ENCODE results near the gene PPIP5K1. TPM values are rescaled to one million over a fixed set of nuclear protein-coding genes. Genes with fewer than 3 reads are reported as not detected.

Gene PPIP5K1
- total RNA-seq, 4 donors from 2014 or later, result 7.1 to 74.8 (median 42.6) TPM

DNA sequence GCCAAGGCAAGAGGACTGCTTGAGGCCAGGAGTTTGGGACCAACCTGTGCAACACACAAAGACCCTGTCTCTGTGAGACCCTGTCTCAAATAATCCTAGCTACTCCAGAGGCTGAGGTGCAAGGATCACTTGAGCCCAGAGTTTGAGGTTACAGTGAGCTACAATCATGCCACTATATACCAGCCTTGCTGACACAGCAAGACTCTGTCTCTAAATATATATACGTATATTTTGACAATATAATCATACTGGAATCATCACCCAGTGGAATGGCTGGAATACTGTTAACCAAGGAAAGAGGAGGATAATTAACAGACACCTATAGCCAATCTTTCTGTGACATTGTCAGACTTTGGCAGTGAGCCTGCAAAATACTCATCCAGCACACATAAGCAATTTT is 81.6 kb downstream of the PPIP5K1 start:
- DNase-seq, result no peak
- no peaks in the 10 kb centered on the region for H3K36me3 ChIP-seq
- no peak overlapping the region for H3K4me3 ChIP-seq
- H3K27me3 ChIP-seq, result no peaks in the 10 kb centered on the region
- TF ChIP-seq, protein P1, sequence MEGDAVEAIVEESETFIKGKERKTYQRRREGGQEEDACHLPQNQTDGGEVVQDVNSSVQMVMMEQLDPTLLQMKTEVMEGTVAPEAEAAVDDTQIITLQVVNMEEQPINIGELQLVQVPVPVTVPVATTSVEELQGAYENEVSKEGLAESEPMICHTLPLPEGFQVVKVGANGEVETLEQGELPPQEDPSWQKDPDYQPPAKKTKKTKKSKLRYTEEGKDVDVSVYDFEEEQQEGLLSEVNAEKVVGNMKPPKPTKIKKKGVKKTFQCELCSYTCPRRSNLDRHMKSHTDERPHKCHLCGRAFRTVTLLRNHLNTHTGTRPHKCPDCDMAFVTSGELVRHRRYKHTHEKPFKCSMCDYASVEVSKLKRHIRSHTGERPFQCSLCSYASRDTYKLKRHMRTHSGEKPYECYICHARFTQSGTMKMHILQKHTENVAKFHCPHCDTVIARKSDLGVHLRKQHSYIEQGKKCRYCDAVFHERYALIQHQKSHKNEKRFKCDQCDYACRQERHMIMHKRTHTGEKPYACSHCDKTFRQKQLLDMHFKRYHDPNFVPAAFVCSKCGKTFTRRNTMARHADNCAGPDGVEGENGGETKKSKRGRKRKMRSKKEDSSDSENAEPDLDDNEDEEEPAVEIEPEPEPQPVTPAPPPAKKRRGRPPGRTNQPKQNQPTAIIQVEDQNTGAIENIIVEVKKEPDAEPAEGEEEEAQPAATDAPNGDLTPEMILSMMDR (IDR thresholded peaks at IDR 0.05), result no peak
- no peak for TF ChIP-seq POLR2A (IDR thresholded peaks at IDR 0.05)
- H3K4me1 ChIP-seq, result peaks cover 0 to 13% of the 10 kb centered on the region in 2 donors
- peak overlapping the region; percentile 85 to 86 for H3K27ac ChIP-seq
- intact Hi-C loops (cut with DNase I; ENCODE audit: low total_unique reads), result no loop called here
- H3K9me3 ChIP-seq, result no peaks in the 10 kb centered on the region

DNA sequence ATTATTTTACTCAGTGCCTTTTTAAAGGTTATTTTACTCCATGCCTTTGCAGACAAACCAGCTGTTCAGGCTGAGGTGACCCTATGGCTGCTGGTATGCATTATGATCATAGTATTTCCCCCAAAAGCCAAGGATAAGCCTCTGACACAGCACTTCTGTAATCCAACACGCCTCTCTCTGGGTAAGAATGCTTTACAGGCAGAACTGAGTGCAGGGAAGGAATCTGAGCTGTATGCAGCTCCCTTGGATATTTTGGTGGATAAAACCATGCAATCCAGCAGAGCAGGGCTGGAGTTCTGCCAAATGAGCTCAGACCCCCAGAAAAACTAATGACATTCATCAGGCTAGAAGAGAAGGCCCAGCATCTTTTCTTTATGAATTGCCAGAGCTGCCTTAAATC is 84.3 kb downstream of the PPIP5K1 start:
- no peaks in the 10 kb centered on the region for H3K27me3 ChIP-seq
- intact Hi-C loops (cut with DNase I; ENCODE audit: low total_unique reads), result no loop called here

DNA sequence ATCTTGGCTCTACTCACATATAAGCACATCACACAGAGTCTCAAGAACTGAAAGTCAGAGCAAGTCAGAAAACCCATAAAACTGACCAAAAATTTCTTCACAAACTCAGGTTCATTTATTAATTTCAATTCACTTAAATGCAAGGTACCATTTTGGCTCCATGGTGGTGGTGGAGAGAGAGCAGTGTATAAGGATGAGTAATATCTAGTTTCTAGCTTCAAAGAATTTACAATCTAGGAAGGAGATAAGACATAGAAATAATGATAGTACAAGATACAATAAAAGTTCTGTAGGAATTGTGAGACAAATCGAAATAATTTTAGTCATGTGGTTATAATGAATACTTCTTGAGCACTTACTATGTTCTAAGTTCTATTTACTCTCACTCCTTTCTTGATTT is 90.4 kb downstream of the PPIP5K1 start:
- Histone ChIP-seq H3K36me3 (no peaks in the 10 kb centered on the region), H3K27ac (no peak overlapping the region), H3K4me1 (no peaks in the 10 kb centered on the region), H3K4me3 (no peak overlapping the region), H3K27me3 (no peaks in the 10 kb centered on the region), H3K9me3 (no peaks in the 10 kb centered on the region)
- intact Hi-C loops (cut with DNase I; ENCODE audit: low total_unique reads), result no loop called here
- no peak for DNase-seq
- TF ChIP-seq POLR2A (IDR thresholded peaks at IDR 0.05), result no peak
- TF ChIP-seq, protein P1 (IDR thresholded peaks at IDR 0.05), result no peak

More for the DNA sequence above, 84.3 kb downstream of the PPIP5K1 start:
- TF ChIP-seq, protein P1 (IDR thresholded peaks at IDR 0.05), result no peak
- no peak for TF ChIP-seq POLR2A (IDR thresholded peaks at IDR 0.05)
- H3K4me3 ChIP-seq, result no peak overlapping the region
- DNase-seq, result no peak
- H3K27ac ChIP-seq, result no peak overlapping the region
- no peaks in the 10 kb centered on the region for H3K9me3 ChIP-seq
- no peaks in the 10 kb centered on the region for H3K36me3 ChIP-seq
- peaks cover 0 to 9% of the 10 kb centered on the region in 2 donors for H3K4me1 ChIP-seq

- Histone ChIP-seq H3K4me3 (no peak overlapping the region), H3K9me3 (no peaks in the 10 kb centered on the region), H3K27me3 (no peaks in the 10 kb centered on the region), H3K36me3 (no peaks in the 10 kb centered on the region), H3K4me1 (no peaks in the 10 kb centered on the region), H3K27ac (no peak overlapping the region)
- no peak for TF ChIP-seq POLR2A (IDR thresholded peaks at IDR 0.05)
- TF ChIP-seq, protein P1 (IDR thresholded peaks at IDR 0.05), result no peak
- DNase-seq, result no peak
- intact Hi-C loops (cut with DNase I; ENCODE audit: low total_unique reads), result no loop called here
Observed at GRCh38 chr15:43498990-43499389, 91.0 kb downstream of the PPIP5K1 start.

DNA sequence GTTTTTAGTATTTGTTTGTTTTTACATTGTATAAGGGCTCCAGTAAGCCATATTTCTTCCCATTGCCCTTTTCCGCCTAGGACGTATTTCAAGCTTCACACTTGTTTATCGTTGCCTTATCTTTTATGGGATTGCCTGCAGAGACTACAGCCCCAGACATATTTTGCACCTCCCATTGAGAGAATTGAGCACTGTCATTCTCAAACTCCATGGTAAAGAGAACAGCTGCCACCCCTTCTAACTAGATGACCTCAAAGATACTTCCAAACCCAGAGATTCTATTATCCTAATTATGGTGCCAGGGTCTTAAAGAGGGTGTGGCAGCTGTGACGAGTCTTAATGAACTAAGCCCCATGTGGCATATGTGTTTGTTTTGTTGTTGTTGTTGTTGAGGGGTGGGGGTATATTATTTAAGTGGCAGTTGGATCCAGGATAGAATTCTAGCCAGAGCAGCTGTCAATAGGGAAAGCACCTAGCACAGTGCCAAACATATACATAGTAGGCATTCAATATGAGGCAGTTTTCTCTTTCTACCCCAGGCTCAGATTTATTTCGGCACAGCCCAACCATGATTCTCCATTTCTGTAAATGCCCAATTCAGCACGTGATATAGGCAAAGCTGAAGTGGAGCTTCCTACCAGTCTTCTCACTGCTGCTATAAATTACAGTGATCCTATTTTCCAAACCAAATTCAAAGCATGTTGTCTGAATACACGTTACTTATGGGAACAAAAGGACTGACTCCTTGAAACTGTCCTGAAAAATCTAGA is 96.1 kb downstream of the PPIP5K1 start:
- Histone ChIP-seq H3K4me3 (peak overlapping the region; percentile 79 to 98), H3K4me1 (no peaks in the 10 kb centered on the region), H3K36me3 (no peaks in the 10 kb centered on the region), H3K27ac (peak overlapping the region; percentile 87 to 88), H3K9me3 (no peaks in the 10 kb centered on the region), H3K27me3 (no peaks in the 10 kb centered on the region)
- no peak for DNase-seq
- intact Hi-C loops (cut with DNase I; ENCODE audit: low total_unique reads), result no loop called here
- TF ChIP-seq, protein P1 (IDR thresholded peaks at IDR 0.05), result no peak

Measured in uterus (tissue), 4 donors.